Measurements from ENCODE around the gene PRRT1B. TPM values are rescaled to one million over a fixed set of nuclear protein-coding genes. Genes with fewer than 3 reads are reported as not detected.
"Not testable (repeated sequence)": the region's sequence is repeated elsewhere in the genome, so short reads cannot be mapped to it uniquely, and the experiment has no call there.

Gene PRRT1B
- total RNA-seq, 1 donor from 2014 or later, result not detected

GRCh38 chr9:131537946-131538345, 7.4 kb upstream of the PRRT1B start:
- Histone ChIP-seq H3K4me1 (peaks cover 6% of the 10 kb centered on the region), H3K27ac (replicated peaks) (no peak overlapping the region), H3K36me3 (no peaks in the 10 kb centered on the region), H3K9me3 (replicated peaks) (peaks cover 12% of the 10 kb centered on the region), H3K4me3 (no peak overlapping the region), H3K27me3 (ENCODE audit: low read depth) (no peaks in the 10 kb centered on the region)
- intact Hi-C loops (cut with micrococcal nuclease), result no loop called here
- no peak for DNase-seq
- TF ChIP-seq, protein P1, sequence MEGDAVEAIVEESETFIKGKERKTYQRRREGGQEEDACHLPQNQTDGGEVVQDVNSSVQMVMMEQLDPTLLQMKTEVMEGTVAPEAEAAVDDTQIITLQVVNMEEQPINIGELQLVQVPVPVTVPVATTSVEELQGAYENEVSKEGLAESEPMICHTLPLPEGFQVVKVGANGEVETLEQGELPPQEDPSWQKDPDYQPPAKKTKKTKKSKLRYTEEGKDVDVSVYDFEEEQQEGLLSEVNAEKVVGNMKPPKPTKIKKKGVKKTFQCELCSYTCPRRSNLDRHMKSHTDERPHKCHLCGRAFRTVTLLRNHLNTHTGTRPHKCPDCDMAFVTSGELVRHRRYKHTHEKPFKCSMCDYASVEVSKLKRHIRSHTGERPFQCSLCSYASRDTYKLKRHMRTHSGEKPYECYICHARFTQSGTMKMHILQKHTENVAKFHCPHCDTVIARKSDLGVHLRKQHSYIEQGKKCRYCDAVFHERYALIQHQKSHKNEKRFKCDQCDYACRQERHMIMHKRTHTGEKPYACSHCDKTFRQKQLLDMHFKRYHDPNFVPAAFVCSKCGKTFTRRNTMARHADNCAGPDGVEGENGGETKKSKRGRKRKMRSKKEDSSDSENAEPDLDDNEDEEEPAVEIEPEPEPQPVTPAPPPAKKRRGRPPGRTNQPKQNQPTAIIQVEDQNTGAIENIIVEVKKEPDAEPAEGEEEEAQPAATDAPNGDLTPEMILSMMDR (IDR thresholded peaks at IDR 0.05; ENCODE audit: borderline replicate concordance), result no peak

DNA sequence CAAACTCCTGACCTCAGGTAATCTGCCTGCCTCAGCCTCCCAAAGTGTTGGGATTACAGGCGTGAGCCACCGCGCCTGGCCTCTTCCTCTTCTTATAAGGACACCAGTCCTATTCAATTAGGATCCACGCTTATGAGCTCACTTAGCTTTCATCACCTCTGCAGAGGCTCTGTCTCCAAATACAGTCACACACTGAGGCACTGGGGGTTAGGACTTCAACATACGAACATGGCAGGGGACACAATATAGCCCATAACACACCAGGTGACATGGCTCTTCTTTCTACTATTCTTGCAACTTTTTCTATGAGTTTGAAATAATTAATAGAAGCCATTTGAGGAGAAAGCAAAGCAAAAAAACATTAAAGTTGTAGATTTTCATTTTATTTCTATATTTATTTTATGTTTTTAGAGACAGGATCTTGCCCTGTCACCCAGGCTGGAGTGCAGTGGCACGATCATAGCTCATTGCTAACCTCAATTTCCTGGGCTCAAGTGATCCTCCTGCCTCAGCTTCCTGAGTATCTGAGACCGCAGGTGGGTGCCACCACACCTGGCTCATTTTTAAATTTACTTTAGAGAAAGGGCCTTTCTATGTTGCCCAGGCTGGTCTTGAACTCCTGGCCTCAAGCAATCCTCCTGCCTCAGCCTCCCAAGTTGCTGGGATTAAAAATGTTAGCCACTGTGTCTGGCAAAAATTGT, 6.0 kb upstream of the PRRT1B start:
- peaks cover 6% of the 10 kb centered on the region for H3K4me1 ChIP-seq
- H3K27ac ChIP-seq (replicated peaks), result no peak overlapping the region
- H3K27me3 ChIP-seq (ENCODE audit: low read depth), result peaks cover 10% of the 10 kb centered on the region
- no peaks in the 10 kb centered on the region for H3K36me3 ChIP-seq
- DNase-seq, result no peak
- no peak overlapping the region for H3K4me3 ChIP-seq
- H3K9me3 ChIP-seq (replicated peaks), result peaks cover 26% of the 10 kb centered on the region
- intact Hi-C loops (cut with micrococcal nuclease), result no loop called here
- TF ChIP-seq, protein P1 (IDR thresholded peaks at IDR 0.05; ENCODE audit: borderline replicate concordance), result no peak

DNA sequence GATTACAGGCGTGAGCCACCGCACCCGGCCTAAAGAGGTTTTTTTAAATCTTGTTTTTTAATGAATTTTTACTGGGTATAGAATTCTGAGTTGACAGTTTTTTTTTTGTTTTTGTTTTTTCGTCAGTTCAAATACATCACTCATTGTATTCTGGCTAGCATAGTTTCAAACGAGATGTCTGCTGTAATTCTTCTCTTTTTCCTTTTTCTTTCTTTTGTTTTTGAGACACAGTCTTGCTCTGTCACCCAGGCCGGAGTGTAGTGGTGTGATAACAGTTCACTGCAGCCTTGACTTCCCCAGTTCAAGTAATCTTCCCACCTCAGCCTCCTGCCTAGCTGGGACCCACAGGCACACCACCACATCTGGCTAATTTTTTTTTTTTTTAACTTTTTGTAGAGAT, 2.2 kb upstream of the PRRT1B start:
- no peak overlapping the region for H3K4me3 ChIP-seq
- peaks cover 47% of the 10 kb centered on the region for H3K27me3 ChIP-seq (ENCODE audit: low read depth)
- H3K27ac ChIP-seq (replicated peaks), result no peak overlapping the region
- peaks cover 21% of the 10 kb centered on the region for H3K4me1 ChIP-seq
- no peaks in the 10 kb centered on the region for H3K36me3 ChIP-seq
- peaks cover 26% of the 10 kb centered on the region for H3K9me3 ChIP-seq (replicated peaks)
- TF ChIP-seq, protein P1 (IDR thresholded peaks at IDR 0.05; ENCODE audit: borderline replicate concordance), result no peak
- intact Hi-C loops (cut with micrococcal nuclease), result no loop called here
- DNase-seq, result no peak

DNA sequence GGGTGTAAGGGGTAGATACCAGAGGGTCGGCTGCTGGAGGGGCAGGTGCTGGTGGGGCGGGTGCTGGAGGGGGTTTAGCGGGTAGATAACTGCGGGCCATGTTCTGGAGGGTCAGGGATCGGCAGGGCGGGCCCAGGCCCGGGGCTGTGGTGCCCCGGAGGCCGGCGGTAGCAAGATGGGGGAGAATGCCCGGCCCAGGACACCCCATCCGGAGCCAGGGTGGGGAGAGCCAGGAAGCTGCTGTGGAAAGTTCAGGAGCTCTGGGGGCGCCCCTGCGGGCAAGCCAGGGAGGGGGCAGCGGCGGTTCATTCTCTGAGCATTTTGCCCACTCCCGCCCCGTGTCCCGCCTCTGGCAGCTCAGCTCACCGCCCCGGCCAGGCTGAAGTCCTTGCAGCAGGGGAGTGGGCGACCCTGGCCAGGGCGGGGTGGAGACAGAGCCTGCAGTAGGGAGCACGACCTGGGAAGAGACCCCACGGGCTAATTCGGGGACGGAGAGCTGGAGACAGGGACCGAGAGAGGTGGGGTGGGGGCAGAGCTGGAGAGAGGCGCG, 538 bp downstream of the PRRT1B start:
- Histone ChIP-seq H3K27ac (replicated peaks) (no peak overlapping the region), H3K36me3 (no peaks in the 10 kb centered on the region), H3K9me3 (replicated peaks) (peaks cover 26% of the 10 kb centered on the region), H3K4me3 (peak overlapping the region; percentile 42), H3K27me3 (ENCODE audit: low read depth) (peaks cover 73% of the 10 kb centered on the region), H3K4me1 (peaks cover 21% of the 10 kb centered on the region)
- TF ChIP-seq, protein P1 (IDR thresholded peaks at IDR 0.05; ENCODE audit: borderline replicate concordance), result no peak
- DNase-seq, result no peak
- intact Hi-C loops (cut with micrococcal nuclease), result no loop called here

DNA sequence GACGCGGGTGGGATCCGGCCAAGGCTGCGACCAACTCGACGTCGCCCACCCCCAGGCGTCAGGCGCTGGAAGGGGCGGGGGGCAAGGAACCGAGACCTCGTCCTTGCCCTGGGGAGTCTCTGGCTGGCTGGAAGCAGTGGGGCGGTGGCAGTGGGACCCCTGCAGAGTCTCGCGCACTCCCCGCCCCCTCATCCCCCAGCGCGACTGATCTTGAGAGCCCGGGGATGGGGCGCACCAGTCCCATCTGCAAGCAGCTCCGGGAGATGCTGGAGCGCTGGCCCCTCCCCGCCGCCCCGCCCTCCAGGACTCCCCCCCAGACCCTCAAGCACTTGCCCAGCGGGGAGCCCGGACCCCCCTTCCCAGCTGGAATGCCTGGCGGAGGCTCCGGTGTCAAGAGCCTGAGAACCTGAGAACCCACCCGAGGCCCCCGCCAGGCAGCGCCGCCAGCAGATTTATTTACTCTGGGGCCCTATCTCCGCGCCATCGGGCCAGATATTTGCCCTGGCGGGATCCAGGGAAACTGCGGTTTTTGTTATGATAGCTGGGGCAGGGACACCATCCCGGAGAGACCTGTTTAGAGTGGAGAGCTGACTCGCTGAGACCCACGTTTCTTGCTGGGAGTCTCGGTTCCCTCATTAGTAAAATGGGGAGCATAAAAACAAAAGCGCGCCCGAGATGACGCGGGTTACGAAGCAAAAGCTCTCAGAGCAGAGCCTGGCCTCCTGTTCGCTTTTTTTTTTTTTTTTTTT, 1.2 kb downstream of the PRRT1B start:
- H3K27me3 ChIP-seq (ENCODE audit: low read depth), result peaks cover 78% of the 10 kb centered on the region
- TF ChIP-seq, protein P1 (IDR thresholded peaks at IDR 0.05; ENCODE audit: borderline replicate concordance), result no peak

GRCh38 chr9:131549186-131549585, 3.9 kb downstream of the PRRT1B start:
- intact Hi-C loops (cut with micrococcal nuclease); DNase-seq; H3K9me3 ChIP-seq (replicated peaks); H3K4me3 ChIP-seq; H3K27ac ChIP-seq (replicated peaks); H3K36me3 ChIP-seq: not testable (repeated sequence)
- Histone ChIP-seq H3K4me1 (peaks cover 21% of the 10 kb centered on the region), H3K27me3 (ENCODE audit: low read depth) (peaks cover 96% of the 10 kb centered on the region)

More for the DNA sequence above, 1.2 kb downstream of the PRRT1B start:
- Histone ChIP-seq H3K27ac (replicated peaks) (no peak overlapping the region), H3K4me1 (peaks cover 21% of the 10 kb centered on the region), H3K4me3 (peak overlapping the region; percentile 42), H3K9me3 (replicated peaks) (peaks cover 26% of the 10 kb centered on the region), H3K36me3 (no peaks in the 10 kb centered on the region)
- intact Hi-C loops (cut with micrococcal nuclease), result no loop called here
- DNase-seq, result no peak

- H3K4me3 ChIP-seq; H3K9me3 ChIP-seq (replicated peaks); H3K27ac ChIP-seq (replicated peaks); H3K36me3 ChIP-seq; DNase-seq; intact Hi-C loops (cut with micrococcal nuclease): not testable (repeated sequence)
- Histone ChIP-seq H3K27me3 (ENCODE audit: low read depth) (peaks cover 96% of the 10 kb centered on the region), H3K4me1 (peaks cover 17% of the 10 kb centered on the region)
These were observed 5.1 kb downstream of the PRRT1B start for GRCh38 chr9:131550465-131550864.

Data from left ventricle myocardium inferior (tissue), 1 donor.